ENCODE measurements around the gene C19orf25. TPM values are rescaled to one million over a fixed set of nuclear protein-coding genes. Genes with fewer than 3 reads are reported as not detected.
A peak's percentile ranks its signal among the peaks of the same experiment; 100 is the strongest.

The C19orf25 gene
- total and polyA plus RNA-seq, 10 of the 15 experiments (the other 5 are each of a cell fraction or from before 2014, with no cell fraction given): 1.2 to 67.0 (median 25.6) TPM

- in situ Hi-C loops (cut with MboI) (no loop called here), intact Hi-C loops (cut with micrococcal nuclease; ENCODE audit: unreplicated experiment) (no loop called here)
- peaks cover 8% of the 10 kb centered on the region for H3K4me1 ChIP-seq (ENCODE audit: control insufficient read depth, insufficient read depth, low read length)
- ATAC-seq: peak; percentile 91
- RAD21 ChIA-PET (ENCODE audit: unreplicated experiment): no interaction called here
- H3K36me3 ChIP-seq (ENCODE audit: control insufficient read depth in 2 of 2, insufficient read depth in 2 of 2, low read length in 1 of 2): peaks cover 15 to 31% of the 10 kb centered on the region in 2 experiments
- CTCF ChIA-PET: interaction anchor here (0.6 to 2.0 kb wide), 4 partner anchors 24 to 160 kb away, joined by 3 to 6 read pairs (median 4); no protein-coding TSS in a partner anchor
- FAIRE-seq: peak; percentile 98
- H3K79me2 ChIP-seq (ENCODE audit: control insufficient read depth, insufficient read depth, low read length): peaks cover 30% of the 10 kb centered on the region
- TSS peak; percentile 84 for BruUV-seq (replicated peaks)
- peak within 1 kb of the TSS; percentile 95; the same call in 1 of the 2 replicates for H3K4me2 ChIP-seq (ENCODE audit: control insufficient read depth, insufficient read depth)
- peak within 1 kb of the TSS; percentile 86 for H3K9ac ChIP-seq (ENCODE audit: control insufficient read depth, insufficient read depth, low read length)
- H3K9me3 ChIP-seq (replicated peaks; ENCODE audit: control insufficient read depth, insufficient read depth, low read length): no peaks in the 10 kb centered on the region
- WGBS (ENCODE audit: insufficient coverage, insufficient replicate concordance, low lambda C conversion rate, missing lambda C conversion rate): 1% methylated on average over 90 of the region's 100 CpGs
- H3K27me3 ChIP-seq (replicated peaks in 1 of 2; ENCODE audit: control insufficient read depth in 2 of 2, insufficient read depth in 2 of 2, low read length in 1 of 2): no peaks in the 10 kb centered on the region
- POLR2A ChIA-PET: no interaction called here
- DNase-seq (ENCODE audit: low read depth, low spot score): peak; percentile 84
- H4K20me1 ChIP-seq (ENCODE audit: control insufficient read depth, insufficient read depth): no peaks in the 10 kb centered on the region; the same call in 1 of the 2 replicates
- SMC1A ChIA-PET (ENCODE audit: uncharacterized antibody, unreplicated experiment): interaction anchor here (0.7 to 1.4 kb wide), 3 partner anchors 17 to 75 kb away, joined by 3 to 4 read pairs (median 3); no protein-coding TSS in a partner anchor
- H2AFZ ChIP-seq (ENCODE audit: control insufficient read depth, low read depth, low read length): peak within 1 kb of the TSS; percentile 77
- peak within 1 kb of the TSS; percentile 98 for H3K4me3 ChIP-seq
- peak within 1 kb of the TSS; percentile 93 for H3K27ac ChIP-seq (ENCODE audit: control insufficient read depth, insufficient read depth)
- TF ChIP-seq MAX (IDR thresholded peaks at IDR 0.05; ENCODE audit: low read depth, low read length): peak; percentile 82
- TF ChIP-seq ZBTB33 (IDR thresholded peaks at IDR 0.05): 0 out of 2 replicates have a peak, but pooled peaks have one; percentile 10
- peak; percentile 89 for TF ChIP-seq SIN3A (IDR thresholded peaks at IDR 0.05; ENCODE audit: low read depth, low read length)
- no peak for TF ChIP-seq RAD51 (IDR thresholded peaks at IDR 0.05)
- peak; percentile 93 for TF ChIP-seq CBFB (IDR thresholded peaks at IDR 0.05; ENCODE audit: low read depth)
- TF ChIP-seq HDAC2 (IDR thresholded peaks at IDR 0.05): no peak
- TF ChIP-seq TARDBP (IDR thresholded peaks at IDR 0.05; ENCODE audit: borderline replicate concordance): peak; percentile 61; the same call in 1 of the 2 replicates
- no peak for TF ChIP-seq FOXM1 (IDR thresholded peaks at IDR 0.05; ENCODE audit: low read depth, low read length)
- peak; percentile 12; the same call in 1 of the 2 replicates for TF ChIP-seq IRF3 (IDR thresholded peaks at IDR 0.05)
- no peak for TF ChIP-seq SKIL (IDR thresholded peaks at IDR 0.05; ENCODE audit: low read depth, poor library complexity, severe bottlenecking)
- TF ChIP-seq YY1 (IDR thresholded peaks at IDR 0.05; ENCODE audit: low read depth, low read length): peak; percentile 95
- peak; percentile 49; the same call in 1 of the 2 replicates for TF ChIP-seq E2F4 (IDR thresholded peaks at IDR 0.05; ENCODE audit: low read depth, low read length)
- TF ChIP-seq RFX5 (IDR thresholded peaks at IDR 0.05; ENCODE audit: low read depth, low read length): peak; percentile 61; the same call in 1 of the 2 replicates
- peak; percentile 100 for TF ChIP-seq TAF1 (IDR thresholded peaks at IDR 0.05; ENCODE audit: borderline replicate concordance, low read depth, low read length)
- TF ChIP-seq ZNF384 (IDR thresholded peaks at IDR 0.05; ENCODE audit: borderline replicate concordance, low read depth, low read length): 0 out of 2 replicates have a peak, but pooled peaks have one; percentile 32
These were observed 40.7 kb downstream of the C19orf25 start, which contains the start of gene RPS15 for GRCh38 chr19:1438035-1438932. TSS of gene RPS15 (plus strand) at chr19:1438396. CDS start at chr19:1438426, 30 bp downstream.

Measured in GM12878 (cell line).